Mucosa of rectum (tissue), 2 donors: Measurements from ENCODE around the gene CNKSR2.

ENCODE experiments used
- H3K27ac ChIP-seq, 2 donors: one replicate each; pipeline ENCODE4 v1.7.0; 2013; ENCODE audit warnings: inconsistent platforms in 2 of 2, low read depth in 2 of 2, low read length in 2 of 2
- H3K27me3 ChIP-seq, 2 donors: one replicate each; pipeline ENCODE4 v1.7.0; 2013; ENCODE audit warnings: low read length in 2 of 2; ENCODE audit not compliant: control insufficient read depth in 2 of 2, insufficient read depth in 2 of 2
- H3K36me3 ChIP-seq, 2 donors: one replicate each; pipeline ENCODE4 v1.7.0; 2013; ENCODE audit warnings: low read length in 2 of 2; ENCODE audit not compliant: control insufficient read depth in 2 of 2, insufficient read depth in 2 of 2
- H3K4me1 ChIP-seq, 2 donors: one replicate each; pipeline ENCODE4 v1.7.0; 2013; ENCODE audit warnings: low read length in 2 of 2, mild to moderate bottlenecking in 1 of 2; ENCODE audit not compliant: control insufficient read depth in 2 of 2, insufficient read depth in 2 of 2
- H3K4me3 ChIP-seq, 2 donors: one replicate each; pipeline ENCODE4 v1.7.0; 2013; ENCODE audit warnings: low read length in 2 of 2
- H3K9ac ChIP-seq, 2 donors: one replicate each; pipeline ENCODE4 v1.7.0; 2013; ENCODE audit warnings: low read length in 2 of 2, low read depth in 1 of 2, mild to moderate bottlenecking in 1 of 2
- H3K9me3 ChIP-seq, 2 donors: one replicate each; pipeline ENCODE4 v1.7.0; 2013; ENCODE audit warnings: low read length in 2 of 2; ENCODE audit not compliant: control insufficient read depth in 2 of 2
- donor health status: healthy.
- donor health status: Normal muscosa, but diverticular disease.

CNKSR2 gene

DNA sequence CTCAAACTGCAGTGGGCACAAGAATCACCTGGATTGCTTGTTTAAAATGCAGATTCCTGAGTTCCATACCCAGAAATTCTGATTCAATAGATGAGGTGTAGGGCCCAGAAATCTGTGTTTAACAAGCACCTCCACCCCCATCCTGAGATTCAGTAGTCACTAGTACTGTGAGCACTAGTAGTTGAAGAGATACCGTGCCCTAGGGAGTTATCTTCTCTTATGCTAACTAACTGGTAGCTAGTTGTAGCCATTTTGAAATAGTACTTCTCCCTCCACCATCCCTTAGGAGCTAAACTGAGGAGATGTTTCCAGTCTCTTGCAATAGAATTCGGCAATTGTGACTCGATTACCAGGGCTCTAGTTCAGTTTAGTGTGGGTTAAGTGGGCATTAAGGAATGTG is 265.6 kb downstream of the CNKSR2 start:
- no peaks in the 10 kb centered on the region for H3K4me1 ChIP-seq
- no peaks in the 10 kb centered on the region for H3K9me3 ChIP-seq
- H3K27ac ChIP-seq, result no peak overlapping the region
- no peak overlapping the region for H3K9ac ChIP-seq
- H3K36me3 ChIP-seq, result no peaks in the 10 kb centered on the region
- no peaks in the 10 kb centered on the region for H3K27me3 ChIP-seq
- no peak overlapping the region for H3K4me3 ChIP-seq

DNA sequence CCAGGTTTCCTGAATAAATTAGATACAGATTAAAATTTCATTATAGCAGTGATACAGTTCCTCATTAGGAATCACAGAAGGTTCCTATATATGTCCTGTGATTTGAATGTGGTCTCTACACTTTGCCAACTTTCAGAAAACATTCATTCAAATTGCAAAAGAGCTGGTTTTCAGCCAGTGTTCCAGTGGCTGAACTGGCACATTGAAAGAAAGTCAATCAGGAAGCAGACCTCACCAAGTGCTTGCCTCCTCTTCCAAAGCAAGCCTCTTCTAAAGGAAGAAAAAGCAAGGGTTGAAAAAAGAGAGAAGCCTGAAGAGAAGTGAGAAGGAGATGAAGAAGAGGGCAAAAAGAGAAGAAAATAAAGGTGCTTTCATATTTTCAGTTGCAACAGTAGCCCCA is 271.2 kb downstream of the CNKSR2 start:
- H3K4me3 ChIP-seq, result no peak overlapping the region
- no peaks in the 10 kb centered on the region for H3K9me3 ChIP-seq
- H3K27me3 ChIP-seq, result no peaks in the 10 kb centered on the region
- no peaks in the 10 kb centered on the region for H3K36me3 ChIP-seq
- H3K9ac ChIP-seq, result no peak overlapping the region
- no peak overlapping the region for H3K27ac ChIP-seq
- no peaks in the 10 kb centered on the region for H3K4me1 ChIP-seq

DNA sequence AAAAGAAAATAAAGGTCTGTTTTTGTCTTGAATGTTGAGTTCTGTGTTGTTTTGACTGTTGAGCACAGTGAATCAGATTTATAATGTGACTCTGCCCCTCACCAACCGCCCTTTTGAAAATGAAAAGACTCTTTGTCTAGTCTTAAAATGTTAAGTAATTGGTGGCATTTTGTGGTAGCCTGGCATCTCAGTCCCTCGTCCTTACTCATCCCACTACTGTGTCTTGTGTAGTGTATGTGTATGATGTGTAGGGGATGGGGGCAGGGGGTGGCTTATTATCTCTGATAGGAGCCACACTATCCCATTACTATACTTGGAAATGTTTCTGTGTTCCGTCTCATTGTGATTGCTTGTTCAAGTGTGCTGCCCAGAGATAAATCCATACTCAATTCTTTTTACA is 271.7 kb downstream of the CNKSR2 start:
- no peaks in the 10 kb centered on the region for H3K9me3 ChIP-seq
- H3K36me3 ChIP-seq, result no peaks in the 10 kb centered on the region
- no peak overlapping the region for H3K4me3 ChIP-seq
- no peaks in the 10 kb centered on the region for H3K4me1 ChIP-seq
- H3K27me3 ChIP-seq, result no peaks in the 10 kb centered on the region
- H3K27ac ChIP-seq, result no peak overlapping the region
- no peak overlapping the region for H3K9ac ChIP-seq

DNA sequence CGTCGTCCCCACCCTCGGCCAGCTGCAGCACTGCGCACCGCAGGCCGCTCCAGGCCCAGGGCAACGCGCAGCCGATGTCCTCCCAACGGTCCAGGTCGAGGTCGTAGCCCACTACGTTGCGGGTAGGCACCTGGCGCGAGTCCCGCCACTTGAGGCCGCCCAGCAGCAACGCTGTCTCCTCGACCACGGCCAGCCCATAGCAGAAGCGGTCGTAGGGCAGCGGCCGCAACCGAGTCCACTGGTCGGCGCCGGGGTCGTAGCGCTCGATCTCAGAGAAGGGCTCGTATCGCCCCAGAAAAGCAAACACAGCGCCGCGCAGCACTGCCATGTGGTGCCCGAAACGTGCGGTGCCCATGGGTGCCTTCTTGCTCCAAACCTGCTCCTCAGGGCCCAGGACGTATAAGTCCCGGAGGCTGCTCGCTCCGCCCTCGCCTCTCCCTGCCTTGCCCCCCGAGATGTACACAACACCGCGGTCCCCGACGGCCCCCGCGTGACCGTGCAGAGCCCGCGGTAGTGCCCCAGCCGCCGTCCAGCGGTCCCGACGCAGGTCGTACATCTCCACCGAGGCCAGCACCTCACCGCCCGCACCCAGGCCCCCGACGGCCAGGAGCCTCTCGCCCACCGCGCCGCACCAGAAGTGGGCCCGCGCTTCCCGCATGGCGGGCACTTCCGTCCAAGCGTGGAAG is 281.8 kb downstream of the CNKSR2 start:
- H3K36me3 ChIP-seq, result no peaks in the 10 kb centered on the region
- no peak overlapping the region for H3K9ac ChIP-seq
- H3K27me3 ChIP-seq, result peaks cover 0 to 2% of the 10 kb centered on the region in 2 donors
- peaks cover 0 to 2% of the 10 kb centered on the region in 2 donors for H3K4me1 ChIP-seq
- no peaks in the 10 kb centered on the region for H3K9me3 ChIP-seq
- no peak overlapping the region for H3K27ac ChIP-seq
- H3K4me3 ChIP-seq, result no peak overlapping the region

DNA sequence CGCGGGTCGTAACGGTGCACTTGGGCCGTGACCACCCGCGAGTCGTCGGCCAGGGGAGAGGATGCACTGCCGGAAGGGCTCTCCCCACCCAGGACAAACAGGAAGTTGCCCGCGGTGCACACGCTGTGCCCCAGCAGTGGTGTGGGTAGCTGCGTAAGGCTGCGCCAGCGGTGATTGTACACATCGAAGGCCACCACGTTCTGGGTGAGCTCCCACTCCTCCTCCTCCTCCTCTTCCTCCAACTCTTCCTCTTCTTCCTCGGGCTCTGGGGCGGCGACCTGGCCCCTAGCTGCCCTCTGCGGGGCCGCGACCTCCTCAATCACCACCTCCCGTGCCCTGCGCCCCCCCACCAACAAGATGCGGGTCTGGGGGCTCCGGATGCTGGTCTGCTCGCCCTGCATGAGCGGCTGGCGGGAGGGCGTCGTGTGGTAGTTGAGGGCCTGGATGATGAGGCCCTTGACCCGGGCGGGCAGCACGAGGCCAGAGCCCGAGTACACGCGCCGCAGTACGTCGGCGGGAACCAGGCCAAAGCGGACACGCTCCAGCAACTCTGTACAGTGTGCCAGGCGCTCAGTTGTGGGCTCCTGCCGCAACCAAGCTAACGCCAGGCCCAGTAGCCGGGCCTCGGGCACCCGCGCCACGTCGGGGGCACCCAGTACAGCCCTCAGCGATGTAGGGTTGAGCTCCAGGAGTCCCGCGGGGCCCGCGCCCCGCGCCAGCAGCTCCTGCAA is 282.5 kb downstream of the CNKSR2 start:
- Histone ChIP-seq H3K4me1 (peaks cover 0 to 2% of the 10 kb centered on the region in 2 donors), H3K27me3 (peaks cover 0 to 2% of the 10 kb centered on the region in 2 donors), H3K27ac (no peak overlapping the region), H3K36me3 (no peaks in the 10 kb centered on the region), H3K9ac (no peak overlapping the region), H3K4me3 (no peak overlapping the region), H3K9me3 (no peaks in the 10 kb centered on the region)

DNA sequence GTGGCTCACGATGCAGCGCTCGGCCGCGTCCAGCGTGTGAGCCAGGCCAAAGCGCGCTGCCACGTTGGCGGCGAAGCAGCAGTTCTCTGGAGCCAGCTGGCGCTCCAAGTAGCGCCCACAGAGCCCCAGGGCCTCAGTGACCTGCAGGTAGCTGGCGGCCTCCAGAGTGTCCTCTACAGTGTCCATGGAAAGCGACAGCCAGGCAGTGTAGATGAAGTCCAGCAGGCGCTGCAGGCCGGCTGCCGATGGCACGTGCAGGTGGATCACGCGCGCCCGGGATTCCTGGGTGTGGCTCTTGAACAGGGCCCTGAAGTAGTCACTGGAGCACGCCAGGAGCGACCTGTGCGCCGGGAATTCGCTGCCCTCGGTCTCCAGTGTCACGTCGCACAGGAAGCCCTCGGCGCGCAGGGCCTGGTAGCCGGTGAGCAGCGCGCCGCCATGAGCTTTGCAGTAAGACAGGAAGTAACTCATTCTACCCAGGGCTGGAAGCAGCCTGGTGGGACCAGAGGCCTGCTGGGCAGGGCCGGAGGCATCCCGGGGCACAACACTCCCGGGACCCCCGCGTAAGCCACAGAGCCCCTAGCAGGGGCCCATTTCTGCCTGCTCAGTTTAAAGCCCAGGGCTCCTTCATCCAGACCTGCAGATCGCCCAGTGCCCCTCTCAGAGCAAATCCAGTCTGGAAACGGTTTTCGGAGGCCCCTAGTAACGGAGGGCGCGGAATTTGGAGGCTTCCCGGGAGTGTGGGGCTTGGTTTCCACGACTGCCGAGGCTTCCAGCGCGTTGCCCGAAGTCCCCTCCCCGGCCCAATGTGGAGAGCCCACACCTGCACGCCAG is 283.3 kb downstream of the CNKSR2 start:
- Histone ChIP-seq H3K27ac (peak overlapping the region in 1 of 2 donors; percentile 72), H3K27me3 (peaks cover 2 to 4% of the 10 kb centered on the region in 2 donors), H3K9me3 (no peaks in the 10 kb centered on the region), H3K36me3 (no peaks in the 10 kb centered on the region), H3K4me1 (peaks cover 0 to 2% of the 10 kb centered on the region in 2 donors), H3K4me3 (peak overlapping the region; percentile 37 to 58), H3K9ac (no peak overlapping the region)

DNA sequence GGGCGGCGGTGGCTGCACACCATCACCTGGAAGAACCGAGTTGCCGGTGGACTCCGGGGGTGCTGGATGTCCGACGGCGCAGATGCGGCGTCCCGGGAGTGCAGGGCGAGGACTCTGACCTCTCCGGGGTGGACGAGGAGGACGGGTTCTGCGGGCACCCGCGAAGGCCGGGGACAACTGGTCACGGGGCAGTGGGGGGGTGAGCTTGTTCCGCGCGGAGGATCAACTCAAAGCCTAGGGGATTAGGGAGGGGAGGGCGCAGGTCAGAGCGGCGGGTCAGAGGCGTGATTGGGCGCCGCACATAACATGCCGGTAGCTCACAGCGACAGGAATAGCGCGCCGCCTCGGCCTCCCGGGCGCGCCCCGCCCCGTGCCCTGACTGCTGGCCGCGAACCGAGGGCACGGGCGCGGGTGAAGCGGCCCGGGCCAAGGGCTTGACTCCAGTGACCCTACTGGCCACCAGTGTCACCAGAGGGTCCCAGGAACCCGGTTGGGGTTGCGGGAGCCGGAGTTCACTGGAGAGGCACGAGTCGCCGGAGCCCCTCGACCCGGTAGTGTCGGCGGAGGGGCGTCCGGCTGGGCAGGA is 284.0 kb downstream of the CNKSR2 start, which contains the start of gene KLHL34:
KLHL34 (minus strand) TSS at position 179 of the 586 bp plus-strand sequence. CDS start 542 bp downstream, outside the sequence.
- Histone ChIP-seq H3K27ac (peak within 1 kb of the TSS; percentile 62 to 72), H3K9ac (peak within 1 kb of the TSS; percentile 26 to 62), H3K4me3 (peak within 1 kb of the TSS; percentile 58), H3K9me3 (no peaks in the 10 kb centered on the region), H3K27me3 (peaks cover 2 to 4% of the 10 kb centered on the region in 2 donors), H3K4me1 (peaks cover 0 to 2% of the 10 kb centered on the region in 2 donors), H3K36me3 (no peaks in the 10 kb centered on the region)

DNA sequence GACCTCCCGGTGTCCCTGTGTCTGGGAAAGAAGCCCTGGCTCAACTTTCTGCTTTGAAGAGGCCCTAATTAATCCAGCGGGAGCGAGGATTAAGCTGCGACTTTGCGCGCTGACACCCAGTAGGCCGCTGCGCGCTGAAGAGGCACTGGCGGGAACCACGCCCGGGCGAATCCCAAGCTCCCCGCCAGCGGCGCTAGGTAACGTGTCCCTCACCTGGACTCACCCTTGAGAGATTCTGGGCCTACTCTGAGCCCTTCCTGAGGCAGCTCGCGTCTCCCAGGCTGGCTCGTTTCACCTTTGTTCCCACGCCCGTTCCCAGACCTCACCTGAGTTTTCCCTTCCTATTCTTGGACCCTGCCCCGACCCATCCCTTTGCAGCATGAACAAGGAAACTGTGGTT is 284.5 kb downstream of the CNKSR2 start:
- Histone ChIP-seq H3K9me3 (no peaks in the 10 kb centered on the region), H3K36me3 (no peaks in the 10 kb centered on the region)

DNA sequence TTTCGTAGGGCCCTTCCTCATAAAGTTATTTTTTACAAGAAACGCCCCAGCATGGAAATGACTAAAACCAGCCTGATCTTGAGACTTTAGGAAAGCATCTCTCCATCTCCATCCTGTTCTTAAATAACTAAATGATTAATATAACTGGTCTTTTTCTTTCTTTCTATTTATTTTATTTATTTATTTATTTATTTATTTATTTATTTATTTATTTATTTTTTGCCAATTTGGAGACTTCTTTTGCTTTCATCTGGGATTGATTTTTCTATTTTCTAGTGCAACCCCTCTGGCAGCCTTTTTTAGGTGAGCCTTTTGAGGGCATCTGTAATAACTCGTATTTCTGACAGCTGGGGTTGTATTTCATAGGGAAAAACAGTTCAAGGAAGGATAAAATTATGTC is 285.1 kb downstream of the CNKSR2 start:
- peak overlapping the region; percentile 52 to 72 for H3K27ac ChIP-seq
- H3K27me3 ChIP-seq, result peaks cover 2 to 4% of the 10 kb centered on the region in 2 donors
- no peaks in the 10 kb centered on the region for H3K9me3 ChIP-seq
- H3K4me1 ChIP-seq, result peaks cover 0 to 2% of the 10 kb centered on the region in 2 donors
- peak overlapping the region; percentile 58 for H3K4me3 ChIP-seq
- no peaks in the 10 kb centered on the region for H3K36me3 ChIP-seq
- H3K9ac ChIP-seq, result no peak overlapping the region

More for the DNA sequence above, 284.5 kb downstream of the CNKSR2 start:
- Histone ChIP-seq H3K27ac (peak overlapping the region; percentile 62 to 72), H3K4me3 (peak overlapping the region; percentile 58), H3K4me1 (peaks cover 0 to 2% of the 10 kb centered on the region in 2 donors), H3K9ac (peak overlapping the region; percentile 26 to 62), H3K27me3 (peaks cover 2 to 4% of the 10 kb centered on the region in 2 donors)
